HG03066 (cell line): ENCODE data around the gene MYCBPAP.
A peak's percentile ranks its signal among the peaks of the same experiment; 100 is the strongest.

Experiments used
- ATAC-seq: cut with Tn5 transposase; IDR thresholded peaks from one replicate; pipeline ENCODE4 v1.9.1; 2021; ENCODE audit warnings: low read depth; ENCODE audit not compliant: unreplicated experiment

The MYCBPAP gene

GRCh38 chr17:50549256-50549941 is 41.2 kb downstream of the MYCBPAP start:
- no peak for ATAC-seq

GRCh38 chr17:50549969-50550368 is 41.7 kb downstream of the MYCBPAP start:
- ATAC-seq = no peak

- no peak for ATAC-seq
Observed at GRCh38 chr17:50550661-50551432, 42.6 kb downstream of the MYCBPAP start.

- ATAC-seq = no peak
Observed at GRCh38 chr17:50551433-50551815, 43.2 kb downstream of the MYCBPAP start.

GRCh38 chr17:50551884-50552283 is 43.6 kb downstream of the MYCBPAP start:
- no peak for ATAC-seq

- ATAC-seq = no peak
Observed at GRCh38 chr17:50554201-50554600, 46.0 kb downstream of the MYCBPAP start.

GRCh38 chr17:50556803-50557202 is 48.6 kb downstream of the MYCBPAP start:
- ATAC-seq = no peak

GRCh38 chr17:50557630-50558029 is 49.4 kb downstream of the MYCBPAP start:
- ATAC-seq = no peak

- ATAC-seq = no peak
Observed at GRCh38 chr17:50558091-50558490, 49.9 kb downstream of the MYCBPAP start.

GRCh38 chr17:50558581-50558940 is 50.3 kb downstream of the MYCBPAP start:
- no peak for ATAC-seq

GRCh38 chr17:50558941-50559614 is 50.8 kb downstream of the MYCBPAP start:
- ATAC-seq = no peak

- no peak for ATAC-seq
Observed at GRCh38 chr17:50559674-50560184, 51.5 kb downstream of the MYCBPAP start.

GRCh38 chr17:50560185-50560824 is 52.1 kb downstream of the MYCBPAP start, which contains the start of gene CACNA1G:
Gene CACNA1G (plus strand): TSS chr17:50560715. CDS start chr17:50561460, 745 bp downstream.
- peak; percentile 86 for ATAC-seq

GRCh38 chr17:50560931-50561745 is 52.9 kb downstream of the MYCBPAP start:
- ATAC-seq = no peak

GRCh38 chr17:50561746-50562141 is 53.5 kb downstream of the MYCBPAP start:
- no peak for ATAC-seq

GRCh38 chr17:50562242-50563091 is 54.2 kb downstream of the MYCBPAP start:
- no peak for ATAC-seq

- no peak for ATAC-seq
Observed at GRCh38 chr17:50563092-50563511, 54.9 kb downstream of the MYCBPAP start.

GRCh38 chr17:50564916-50565315 is 56.7 kb downstream of the MYCBPAP start:
- no peak for ATAC-seq
